Neural crest cell (in vitro differentiated cells): Measurements from ENCODE around the gene IVD. TPM values are rescaled to one million over a fixed set of nuclear protein-coding genes. Genes with fewer than 3 reads are reported as not detected.

Experiments
- DNase-seq: peaks from one replicate; pipeline ENCODE4 v3.0.0; 2021; ENCODE audit warnings: low read depth, mixed read lengths, low spot score
- H3K27ac Mint-ChIP-seq: one replicate; pipeline ENCODE4 v1.8.0; 2021; ENCODE audit warnings: mild to moderate bottlenecking, mixed read lengths; ENCODE audit not compliant: unreplicated experiment
- H3K27me3 Mint-ChIP-seq: 2 replicates; pipeline ENCODE4 v1.8.0; 2021; ENCODE audit warnings: low read depth, mild to moderate bottlenecking, mixed read lengths
- H3K36me3 Mint-ChIP-seq: 2 replicates; pipeline ENCODE4 v1.8.0; 2021; ENCODE audit warnings: low read depth, mild to moderate bottlenecking, mixed read lengths
- H3K4me1 Mint-ChIP-seq: 2 replicates; pipeline ENCODE4 v1.8.0; 2021; ENCODE audit warnings: mixed read lengths
- H3K4me3 Mint-ChIP-seq: one replicate; pipeline ENCODE4 v1.8.0; 2021; ENCODE audit warnings: mild to moderate bottlenecking, mixed read lengths
- H3K9me3 Mint-ChIP-seq: 2 replicates; pipeline ENCODE4 v1.8.0; 2021; ENCODE audit warnings: mixed read lengths
- CTCF ChIP-seq: fragments of 200-600 bp; sonication (generic); conservative IDR thresholded peaks from 2 replicates; pipeline ENCODE4 v1.5.0; 2021; ENCODE audit warnings: antibody characterized with exemption, mild to moderate bottlenecking
- total RNA-seq: library from RNA; stranded (reverse); gene quantifications from 2 replicates; pipeline ENCODE4 v1.2.1, GENCODE V29; 2021

Gene IVD
- total RNA-seq, 1 donor from 2014 or later: 81.4 TPM

DNA sequence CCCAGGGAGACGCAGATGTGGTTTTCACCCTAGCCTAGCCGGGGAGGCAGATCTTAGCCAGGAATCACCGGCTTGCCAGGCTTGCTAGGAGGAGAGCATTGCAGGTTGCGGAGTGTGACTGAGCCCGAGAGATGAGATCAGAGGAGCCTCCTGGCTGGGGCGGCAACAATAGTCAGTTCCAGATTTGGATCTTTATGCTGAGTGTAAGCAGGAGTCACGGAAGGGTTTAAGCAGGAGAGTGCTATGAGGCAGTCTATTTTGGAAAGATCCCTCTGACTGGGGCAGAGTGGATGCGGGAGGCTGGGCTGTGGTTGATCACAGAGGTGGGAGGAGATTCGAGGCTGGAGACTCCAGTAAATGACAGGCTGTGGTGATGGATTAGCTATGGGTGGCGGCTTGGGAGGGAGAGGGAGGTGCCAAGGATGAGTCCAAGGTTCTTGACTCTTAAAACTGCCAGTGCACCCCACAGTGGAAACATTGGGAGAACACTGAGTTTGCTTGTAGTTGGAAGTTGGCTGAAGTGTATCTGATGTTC lies 24.7 kb downstream of the IVD start:
- Mint-ChIP-seq H3K27me3 (peaks cover 52% of the 10 kb centered on the region), H3K27ac (no peak overlapping the region), H3K36me3 (no peaks in the 10 kb centered on the region), H3K4me3 (no peak overlapping the region), H3K9me3 (no peaks in the 10 kb centered on the region), H3K4me1 (peaks cover 4% of the 10 kb centered on the region)
- TF ChIP-seq CTCF: no peak
- DNase-seq: no peak

GRCh38 chr15:40435023-40435709 lies 29.6 kb downstream of the IVD start:
- no peaks in the 10 kb centered on the region for H3K9me3 Mint-ChIP-seq
- H3K4me3 Mint-ChIP-seq: peak overlapping the region; percentile 54
- TF ChIP-seq CTCF: no peak
- no peaks in the 10 kb centered on the region for H3K36me3 Mint-ChIP-seq
- H3K27me3 Mint-ChIP-seq: peaks cover 88% of the 10 kb centered on the region
- no peak overlapping the region for H3K27ac Mint-ChIP-seq
- no peak for DNase-seq
- peaks cover 36% of the 10 kb centered on the region for H3K4me1 Mint-ChIP-seq

DNA sequence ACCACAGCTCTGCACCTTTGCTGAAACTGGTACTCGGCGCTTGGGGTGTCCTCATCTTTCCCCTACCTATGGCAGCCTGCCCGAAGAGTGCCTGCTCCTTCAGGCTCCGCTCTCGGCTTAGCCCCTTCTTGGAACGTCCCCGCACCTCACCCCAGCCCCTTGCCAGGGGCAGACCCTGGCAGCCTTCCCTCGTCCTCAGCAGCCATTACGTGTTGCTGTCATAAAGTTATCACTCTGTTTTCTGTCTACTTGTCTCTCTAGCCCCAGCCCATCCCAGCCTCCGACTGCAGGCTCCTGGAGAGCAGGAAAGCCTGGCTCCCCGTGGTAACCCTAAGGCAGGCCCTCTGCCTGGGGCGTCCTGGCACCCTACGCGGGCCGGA lies 30.1 kb downstream of the IVD start:
- H3K27me3 Mint-ChIP-seq: peaks cover 84% of the 10 kb centered on the region
- H3K27ac Mint-ChIP-seq: no peak overlapping the region
- no peak for TF ChIP-seq CTCF
- no peaks in the 10 kb centered on the region for H3K36me3 Mint-ChIP-seq
- H3K4me3 Mint-ChIP-seq: peak overlapping the region; percentile 31
- no peak for DNase-seq
- H3K9me3 Mint-ChIP-seq: no peaks in the 10 kb centered on the region
- H3K4me1 Mint-ChIP-seq: peaks cover 34% of the 10 kb centered on the region

GRCh38 chr15:40436116-40436891 lies 30.7 kb downstream of the IVD start:
- Mint-ChIP-seq H3K9me3 (no peaks in the 10 kb centered on the region), H3K27me3 (peaks cover 81% of the 10 kb centered on the region), H3K36me3 (no peaks in the 10 kb centered on the region), H3K4me1 (peaks cover 34% of the 10 kb centered on the region), H3K4me3 (peak overlapping the region; percentile 93), H3K27ac (no peak overlapping the region)
- DNase-seq: no peak
- no peak for TF ChIP-seq CTCF

GRCh38 chr15:40436892-40437751 lies 31.5 kb downstream of the IVD start:
- DNase-seq: no peak
- peak overlapping the region; percentile 93 for H3K4me3 Mint-ChIP-seq
- no peaks in the 10 kb centered on the region for H3K36me3 Mint-ChIP-seq
- H3K27me3 Mint-ChIP-seq: peaks cover 81% of the 10 kb centered on the region
- no peaks in the 10 kb centered on the region for H3K9me3 Mint-ChIP-seq
- H3K4me1 Mint-ChIP-seq: peaks cover 34% of the 10 kb centered on the region
- no peak for TF ChIP-seq CTCF
- H3K27ac Mint-ChIP-seq: no peak overlapping the region
